Activated CD4-positive, alpha-beta memory T cell treated with anti-CD3 and anti-CD28 coated beads, Interleukin-2, amount 10 ng/mL, durations not matched to agents 7 days and 5 days (primary cell): Measurements from ENCODE around the gene NTRK2. TPM values are rescaled to one million over a fixed set of nuclear protein-coding genes. Genes with fewer than 3 reads are reported as not detected.

Experiments used
- CTCF ChIA-PET: fragments of 350-600 bp; sonication (Branson Sonifier 250); formaldehyde crosslinking; loops from one replicate; lab custom pipeline; 2021; ENCODE audit warnings: antibody characterized with exemption, inconsistent platforms; lab: Charles Lee
- POLR2A ChIA-PET: fragments of 350-600 bp; sonication (Branson Sonifier 250); formaldehyde crosslinking; loops from one replicate; lab custom pipeline; 2021; ENCODE audit warnings: antibody characterized with exemption; lab: Charles Lee
- DNase-seq: peaks from one replicate; pipeline ENCODE4 v3.0.0-alpha.2; 2020
- H3K27ac Mint-ChIP-seq: one replicate; pipeline ENCODE4 v1.8.0; 2021; ENCODE audit warnings: mild to moderate bottlenecking, mixed read lengths
- H3K27me3 Mint-ChIP-seq: one replicate; pipeline ENCODE4 v1.8.0; 2021; ENCODE audit warnings: mixed read lengths
- H3K36me3 Mint-ChIP-seq: one replicate; pipeline ENCODE4 v1.8.0; 2021; ENCODE audit warnings: low read depth, mixed read lengths
- H3K4me1 Mint-ChIP-seq: one replicate; pipeline ENCODE4 v1.8.0; 2021; ENCODE audit warnings: mixed read lengths
- H3K4me3 Mint-ChIP-seq: one replicate; pipeline ENCODE4 v1.8.0; 2021; ENCODE audit warnings: mild to moderate bottlenecking, mixed read lengths
- H3K9me3 Mint-ChIP-seq: one replicate; pipeline ENCODE4 v1.8.0; 2021; ENCODE audit warnings: mixed read lengths
- total RNA-seq, 2 experiments: library from RNA; stranded (reverse); gene quantifications; one replicate each; pipeline ENCODE4 v1.2.3, GENCODE V29; 2021

The NTRK2 gene
- total RNA-seq, 2 experiments from 2014 or later, result 2.2 to 2.3 TPM

DNA sequence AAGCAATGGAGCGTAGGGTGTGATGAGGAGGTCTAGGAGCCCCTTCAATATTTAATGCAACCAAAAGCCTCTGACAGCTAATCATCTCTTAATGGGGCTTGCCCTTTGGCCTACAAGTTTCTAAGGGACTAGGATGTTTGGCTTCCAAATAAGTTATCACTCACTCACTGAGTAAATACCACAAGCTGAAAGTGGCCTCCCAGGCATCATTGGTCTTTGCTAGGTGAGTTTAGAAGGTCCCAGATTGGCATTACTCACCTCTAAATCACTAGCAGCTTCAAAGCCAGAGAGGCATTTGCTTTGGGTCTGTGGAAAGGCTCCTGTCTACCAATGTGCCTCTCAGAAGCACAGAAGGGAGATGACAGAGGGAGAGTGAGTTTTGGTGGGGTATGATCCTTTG is 344.2 kb downstream of the NTRK2 start:
- ChIA-PET POLR2A (no interaction called here), CTCF (no interaction called here)
- Mint-ChIP-seq H3K27ac (no peak overlapping the region), H3K4me1 (no peaks in the 10 kb centered on the region), H3K36me3 (no peaks in the 10 kb centered on the region), H3K9me3 (no peaks in the 10 kb centered on the region), H3K4me3 (no peak overlapping the region), H3K27me3 (peaks cover 2% of the 10 kb centered on the region)
- DNase-seq, result no peak

DNA sequence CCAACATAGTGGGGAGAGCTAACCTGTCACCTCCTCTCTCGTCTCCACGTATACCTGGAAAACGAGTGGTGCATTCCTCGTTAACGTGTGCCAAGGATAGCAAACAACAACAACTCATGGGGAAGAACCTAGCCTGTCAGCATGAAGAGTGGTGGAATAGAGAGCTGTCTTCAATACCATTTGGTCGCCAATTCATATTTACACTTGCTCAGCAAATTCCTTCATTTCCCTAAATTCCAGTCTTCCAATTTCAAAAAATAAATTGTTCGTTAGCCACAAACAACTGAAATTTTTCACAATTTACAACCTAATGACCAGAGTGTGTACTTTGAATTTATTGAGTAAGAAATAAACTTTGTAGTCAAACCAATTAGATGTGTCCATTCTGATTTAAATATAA is 344.8 kb downstream of the NTRK2 start:
- CTCF ChIA-PET, result no interaction called here
- no peak for DNase-seq
- Mint-ChIP-seq H3K4me1 (no peaks in the 10 kb centered on the region), H3K9me3 (no peaks in the 10 kb centered on the region), H3K27ac (no peak overlapping the region), H3K36me3 (no peaks in the 10 kb centered on the region), H3K27me3 (peaks cover 2% of the 10 kb centered on the region), H3K4me3 (no peak overlapping the region)
- POLR2A ChIA-PET, result no interaction called here

DNA sequence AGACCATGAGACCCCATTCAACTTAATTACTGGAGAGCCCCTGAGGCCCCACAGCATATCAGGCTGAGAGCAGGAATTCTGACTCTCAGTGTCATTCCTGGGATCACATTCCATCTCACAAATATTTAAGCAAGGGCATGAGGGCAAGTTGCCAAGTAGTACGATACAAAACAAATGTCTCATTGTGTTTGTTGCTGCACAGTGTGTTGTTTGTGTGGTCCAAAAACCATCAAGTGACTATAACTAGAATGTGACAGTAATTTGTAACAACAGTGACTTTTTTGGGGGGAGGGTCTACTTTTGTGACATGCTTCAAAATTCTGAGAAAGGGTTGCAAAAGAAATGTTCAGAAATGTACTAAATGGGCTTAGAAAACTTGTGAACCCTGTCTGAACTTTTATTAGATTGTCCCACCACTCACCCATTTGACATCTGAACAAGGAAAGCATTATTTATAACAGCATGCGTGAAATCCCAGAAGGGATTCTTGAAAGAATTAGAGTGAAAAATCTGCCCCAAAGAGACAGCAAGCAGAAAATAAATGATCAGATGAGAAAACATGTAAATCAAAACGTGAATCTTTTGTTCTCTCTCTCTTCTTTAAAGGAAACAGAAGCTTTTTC is 347.0 kb downstream of the NTRK2 start:
- POLR2A ChIA-PET, result no interaction called here
- Mint-ChIP-seq H3K27me3 (peaks cover 2% of the 10 kb centered on the region), H3K4me3 (no peak overlapping the region), H3K27ac (no peak overlapping the region), H3K36me3 (no peaks in the 10 kb centered on the region), H3K9me3 (no peaks in the 10 kb centered on the region), H3K4me1 (no peaks in the 10 kb centered on the region)
- CTCF ChIA-PET, result no interaction called here
- no peak for DNase-seq

DNA sequence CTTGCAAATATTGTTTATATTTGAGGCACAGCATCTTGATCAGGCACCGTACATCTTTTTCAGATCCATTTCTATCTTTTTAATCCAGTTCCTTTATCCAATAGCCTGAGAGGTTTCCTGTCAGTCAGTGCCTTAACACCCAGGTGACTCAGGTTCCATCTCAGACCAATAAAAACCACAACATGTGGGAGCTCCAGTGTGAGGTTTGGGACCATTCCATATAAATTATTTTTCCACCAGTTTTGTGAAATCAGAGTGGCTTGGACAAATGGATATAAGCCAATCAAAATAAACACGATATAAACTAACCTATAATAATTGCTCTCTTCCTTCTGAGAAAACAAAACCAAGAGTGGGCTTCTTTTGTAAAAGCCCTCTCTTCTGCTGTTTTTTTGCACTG is 351.3 kb downstream of the NTRK2 start:
- POLR2A ChIA-PET, result no interaction called here
- Mint-ChIP-seq H3K36me3 (no peaks in the 10 kb centered on the region), H3K4me3 (no peak overlapping the region)

DNA sequence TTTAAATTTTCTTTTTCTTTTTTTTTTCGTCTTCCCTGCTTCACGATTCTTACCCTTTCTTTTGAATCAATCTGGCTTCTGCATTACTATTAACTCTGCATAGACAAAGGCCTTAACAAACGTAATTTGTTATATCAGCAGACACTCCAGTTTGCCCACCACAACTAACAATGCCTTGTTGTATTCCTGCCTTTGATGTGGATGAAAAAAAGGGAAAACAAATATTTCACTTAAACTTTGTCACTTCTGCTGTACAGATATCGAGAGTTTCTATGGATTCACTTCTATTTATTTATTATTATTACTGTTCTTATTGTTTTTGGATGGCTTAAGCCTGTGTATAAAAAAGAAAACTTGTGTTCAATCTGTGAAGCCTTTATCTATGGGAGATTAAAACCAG is 352.2 kb downstream of the NTRK2 start:
- no peak for DNase-seq
- ChIA-PET CTCF (no interaction called here), POLR2A (no interaction called here)
- no peak overlapping the region for H3K27ac Mint-ChIP-seq
- no peaks in the 10 kb centered on the region for H3K9me3 Mint-ChIP-seq
- H3K4me3 Mint-ChIP-seq, result no peak overlapping the region
- H3K27me3 Mint-ChIP-seq, result no peaks in the 10 kb centered on the region
- H3K36me3 Mint-ChIP-seq, result no peaks in the 10 kb centered on the region
- no peaks in the 10 kb centered on the region for H3K4me1 Mint-ChIP-seq

More for the DNA sequence above, 351.3 kb downstream of the NTRK2 start:
- no peak for DNase-seq
- Mint-ChIP-seq H3K27ac (no peak overlapping the region), H3K4me1 (no peaks in the 10 kb centered on the region), H3K27me3 (no peaks in the 10 kb centered on the region), H3K9me3 (no peaks in the 10 kb centered on the region)
- CTCF ChIA-PET, result no interaction called here

DNA sequence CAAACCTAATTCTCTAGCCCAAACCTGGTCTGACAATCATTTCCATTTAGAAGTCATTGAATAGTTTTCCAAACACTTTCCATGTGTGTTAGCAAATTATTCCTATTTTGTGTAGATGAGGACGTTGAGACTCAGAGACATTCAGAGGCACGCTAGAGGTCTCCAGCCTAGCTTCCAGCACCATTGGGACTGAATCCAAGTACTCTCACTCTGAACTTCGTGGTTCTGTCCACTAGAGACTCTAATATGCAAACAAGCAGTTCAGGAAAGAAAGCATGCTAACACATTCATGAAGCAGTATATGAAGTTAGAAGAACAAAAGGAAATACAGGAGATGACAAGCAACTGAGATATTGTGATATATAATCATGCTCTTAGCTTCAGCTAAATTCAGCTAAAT is 354.8 kb downstream of the NTRK2 start:
- Mint-ChIP-seq H3K9me3 (no peaks in the 10 kb centered on the region), H3K4me3 (no peak overlapping the region), H3K36me3 (no peaks in the 10 kb centered on the region), H3K27me3 (no peaks in the 10 kb centered on the region), H3K4me1 (no peaks in the 10 kb centered on the region), H3K27ac (no peak overlapping the region)
- POLR2A ChIA-PET, result no interaction called here
- no peak for DNase-seq
- CTCF ChIA-PET, result no interaction called here

DNA sequence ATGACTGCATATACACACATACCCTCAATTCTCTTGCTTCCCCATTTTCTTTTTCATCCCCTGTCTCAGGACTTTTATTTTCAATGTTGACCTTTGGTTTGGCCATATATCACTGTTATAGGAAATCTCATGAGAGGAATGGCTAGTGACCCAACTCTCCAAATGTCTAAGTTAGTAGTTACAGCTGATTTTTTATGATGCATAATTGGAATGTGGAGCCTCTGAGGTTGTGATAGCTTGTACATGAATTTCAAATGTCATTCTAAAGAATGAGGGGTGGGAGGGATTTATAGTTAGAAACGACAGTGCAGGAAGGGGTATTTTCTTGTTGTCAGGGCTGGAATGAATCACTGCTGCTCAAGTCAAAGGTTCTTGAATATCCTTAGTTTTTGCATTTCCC is 356.1 kb downstream of the NTRK2 start:
- Mint-ChIP-seq H3K4me1 (no peaks in the 10 kb centered on the region), H3K4me3 (no peak overlapping the region), H3K27me3 (no peaks in the 10 kb centered on the region), H3K36me3 (no peaks in the 10 kb centered on the region), H3K27ac (no peak overlapping the region), H3K9me3 (no peaks in the 10 kb centered on the region)
- no peak for DNase-seq
- ChIA-PET POLR2A (no interaction called here), CTCF (no interaction called here)

DNA sequence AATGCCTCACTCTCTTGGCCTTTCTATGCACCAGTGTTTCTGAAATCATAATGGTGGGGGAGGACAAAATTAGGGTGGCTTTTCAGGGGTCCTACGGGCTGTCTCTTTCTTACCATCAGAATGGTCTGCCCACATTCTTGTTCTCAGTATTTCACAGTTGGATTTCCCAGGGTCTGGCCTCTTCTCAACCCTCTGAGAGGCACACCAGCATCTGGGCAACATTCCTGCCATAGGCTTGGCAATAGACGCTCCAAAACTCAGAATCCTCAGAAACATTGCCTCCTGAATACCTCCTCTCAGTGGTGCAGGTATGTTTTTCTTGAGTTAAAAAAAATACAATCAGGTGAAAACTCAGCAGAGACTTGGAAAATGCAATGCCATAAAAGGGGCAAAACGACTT is 358.3 kb downstream of the NTRK2 start:
- ChIA-PET CTCF (no interaction called here), POLR2A (no interaction called here)
- no peaks in the 10 kb centered on the region for H3K27me3 Mint-ChIP-seq
- no peaks in the 10 kb centered on the region for H3K4me1 Mint-ChIP-seq
- H3K36me3 Mint-ChIP-seq, result no peaks in the 10 kb centered on the region
- no peaks in the 10 kb centered on the region for H3K9me3 Mint-ChIP-seq
- DNase-seq, result no peak
- H3K27ac Mint-ChIP-seq, result no peak overlapping the region
- no peak overlapping the region for H3K4me3 Mint-ChIP-seq

DNA sequence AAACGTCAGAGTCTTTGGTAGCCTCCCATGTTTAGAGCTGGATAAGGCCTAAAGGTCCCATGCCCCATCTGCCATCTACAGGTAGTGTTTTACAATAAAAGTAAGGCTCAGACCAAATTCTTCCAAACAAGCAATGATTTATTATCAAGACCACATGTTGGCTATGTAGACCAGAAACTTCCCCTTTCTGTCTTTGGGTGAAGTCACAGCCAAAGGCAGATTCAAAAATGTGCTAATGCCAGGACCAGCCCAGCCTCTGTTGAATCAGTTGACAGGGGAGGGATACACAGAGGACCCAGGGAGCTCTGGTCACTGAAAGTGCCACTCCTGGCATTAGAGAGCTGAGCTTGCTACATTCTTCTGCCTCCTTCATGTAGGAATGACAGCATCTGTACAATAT is 360.8 kb downstream of the NTRK2 start:
- Mint-ChIP-seq H3K4me1 (no peaks in the 10 kb centered on the region), H3K4me3 (no peak overlapping the region), H3K27ac (no peak overlapping the region), H3K9me3 (no peaks in the 10 kb centered on the region), H3K27me3 (no peaks in the 10 kb centered on the region), H3K36me3 (no peaks in the 10 kb centered on the region)
- ChIA-PET POLR2A (no interaction called here), CTCF (no interaction called here)
- DNase-seq, result no peak

DNA sequence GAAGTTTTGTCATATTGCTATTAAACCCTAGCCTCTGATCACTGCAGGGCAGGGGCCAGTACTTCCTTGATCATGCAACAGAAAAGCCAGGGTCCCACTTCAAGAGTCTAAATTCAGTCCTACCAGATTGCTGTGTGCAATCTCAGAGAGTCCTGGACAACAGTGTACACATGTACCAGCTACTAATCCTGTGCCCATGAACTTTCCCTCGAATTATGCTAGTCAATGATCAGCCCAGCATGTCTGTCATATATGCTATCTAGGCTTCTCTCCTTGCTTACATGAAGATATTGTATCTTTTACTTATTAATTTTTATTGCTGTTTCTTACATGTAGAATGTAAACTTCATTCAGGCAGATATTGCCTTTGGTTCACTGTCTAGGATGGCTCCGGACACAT is 367.0 kb downstream of the NTRK2 start:
- no peaks in the 10 kb centered on the region for H3K36me3 Mint-ChIP-seq

DNA sequence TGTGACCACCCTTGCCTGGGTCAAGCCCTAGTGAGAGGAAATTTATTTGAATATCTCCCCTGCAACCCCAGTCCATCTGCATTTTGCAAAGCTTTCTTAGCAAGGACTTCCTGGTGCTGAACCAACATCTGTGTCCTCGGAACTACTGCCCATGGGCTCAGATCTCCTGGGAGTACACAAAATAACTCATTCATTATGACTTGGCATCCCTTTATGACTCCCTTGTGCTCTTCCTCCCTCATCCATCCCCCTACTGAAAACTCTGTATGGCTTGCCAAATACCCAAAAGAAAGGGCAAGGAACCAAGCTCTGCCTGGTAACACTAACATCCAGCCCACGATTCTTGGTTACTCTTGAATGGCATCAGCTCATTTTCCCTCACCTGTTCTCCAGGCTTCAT is 368.5 kb downstream of the NTRK2 start:
- no peaks in the 10 kb centered on the region for H3K9me3 Mint-ChIP-seq
- H3K27me3 Mint-ChIP-seq, result no peaks in the 10 kb centered on the region
- ChIA-PET POLR2A (no interaction called here), CTCF (interaction anchor here (0.7 kb wide), 1 partner anchor 381 kb away, joined by 4 read pairs; no protein-coding TSS in a partner anchor)
- no peak for DNase-seq
- no peak overlapping the region for H3K27ac Mint-ChIP-seq
- no peak overlapping the region for H3K4me3 Mint-ChIP-seq
- no peaks in the 10 kb centered on the region for H3K4me1 Mint-ChIP-seq
- no peaks in the 10 kb centered on the region for H3K36me3 Mint-ChIP-seq

More for the DNA sequence above, 367.0 kb downstream of the NTRK2 start:
- Mint-ChIP-seq H3K4me3 (no peak overlapping the region), H3K27ac (no peak overlapping the region), H3K27me3 (no peaks in the 10 kb centered on the region), H3K9me3 (no peaks in the 10 kb centered on the region), H3K4me1 (no peaks in the 10 kb centered on the region)
- no peak for DNase-seq
- CTCF ChIA-PET, result no interaction called here
- POLR2A ChIA-PET, result no interaction called here

DNA sequence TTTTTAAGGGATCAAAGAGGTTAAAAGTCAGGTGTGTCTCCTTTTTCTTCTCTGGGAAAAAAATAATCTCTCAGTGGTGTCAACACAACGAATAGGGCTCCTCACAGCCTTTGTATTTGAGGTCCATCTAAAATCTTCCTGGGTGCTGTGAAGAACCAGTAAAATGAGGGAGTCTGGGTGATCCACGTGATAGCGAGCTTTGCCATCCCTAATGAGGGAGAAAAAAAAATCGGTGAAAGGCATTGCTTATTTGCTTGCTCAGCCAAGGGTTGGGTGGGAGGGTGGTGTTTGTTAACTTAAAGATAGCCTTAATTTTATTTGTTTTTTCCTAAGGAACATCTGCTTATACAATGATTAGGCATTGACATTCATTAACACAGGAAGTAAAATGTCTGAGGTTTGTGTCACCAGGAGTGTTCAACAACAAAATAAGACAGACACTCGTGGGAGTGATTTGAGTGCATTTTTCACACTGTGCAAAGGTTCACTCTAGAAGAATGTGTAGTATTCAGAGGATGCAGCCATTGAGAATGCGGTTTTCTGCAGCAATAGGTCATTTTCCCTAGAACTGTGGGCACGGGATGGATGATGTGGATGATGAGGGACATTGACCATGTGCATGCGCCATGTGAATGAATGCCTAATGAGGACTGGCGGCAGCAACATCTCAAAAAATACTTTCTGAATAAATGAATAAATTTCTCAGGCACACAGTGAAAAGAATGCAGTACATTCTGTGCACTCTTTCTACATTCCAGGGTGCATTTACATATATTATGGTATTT is 369.5 kb downstream of the NTRK2 start:
- Mint-ChIP-seq H3K27ac (no peak overlapping the region), H3K27me3 (no peaks in the 10 kb centered on the region), H3K9me3 (no peaks in the 10 kb centered on the region), H3K4me1 (no peaks in the 10 kb centered on the region), H3K36me3 (no peaks in the 10 kb centered on the region), H3K4me3 (no peak overlapping the region)
- POLR2A ChIA-PET, result no interaction called here
- CTCF ChIA-PET, result no interaction called here
- no peak for DNase-seq

DNA sequence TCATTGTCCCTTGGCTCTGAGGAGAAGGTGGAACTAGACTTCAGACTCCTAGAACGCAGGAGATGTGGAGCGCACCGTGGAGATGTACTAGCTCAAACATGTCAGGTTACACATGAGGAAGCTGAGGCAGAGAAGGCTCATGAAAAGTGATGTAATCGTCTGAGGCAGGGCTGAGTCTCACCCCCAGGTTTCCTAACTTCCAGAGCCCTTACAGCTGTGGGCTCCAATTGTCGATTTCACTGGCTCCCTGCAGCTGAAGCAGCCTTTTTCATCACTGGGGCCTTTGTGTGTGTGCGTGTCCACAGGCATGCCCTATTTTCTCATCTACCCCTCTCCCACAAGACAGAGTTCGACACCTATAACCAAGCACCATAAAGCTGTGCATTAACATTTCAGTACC is 370.6 kb downstream of the NTRK2 start:
- Mint-ChIP-seq H3K9me3 (no peaks in the 10 kb centered on the region), H3K27ac (no peak overlapping the region), H3K36me3 (no peaks in the 10 kb centered on the region), H3K27me3 (no peaks in the 10 kb centered on the region), H3K4me1 (no peaks in the 10 kb centered on the region), H3K4me3 (no peak overlapping the region)
- POLR2A ChIA-PET, result no interaction called here
- no peak for DNase-seq
- CTCF ChIA-PET, result no interaction called here
